Body of pancreas (tissue), 4 donors: ENCODE results near the gene KLK6. TPM values are rescaled to one million over a fixed set of nuclear protein-coding genes. Genes with fewer than 3 reads are reported as not detected.

ENCODE experiments used
- ATAC-seq: fragments of 150-250 bp; one replicate; pipeline ENCODE4 v1.9.1; 2016
- DNase-seq, 4 donors: peaks; one replicate each; pipeline ENCODE4 v3.0.0-alpha.2; 2019
- H3K27ac ChIP-seq, 4 donors: fragments of 200-600 bp; sonication (generic); 1 replicate in 3 of 4; 2 replicates in 1 of 4; pipeline versions ENCODE4 v1.5.1 to v1.6.1; 2016 to 2019; ENCODE audit warnings: mild to moderate bottlenecking in 1 of 4, mixed read lengths in 1 of 4, moderate library complexity in 1 of 4
- H3K27me3 ChIP-seq, 2 donors: fragments of 200-600 bp; sonication (generic); one replicate each; pipeline ENCODE4 v1.6.0; 2016; ENCODE audit warnings: mild to moderate bottlenecking in 1 of 2
- H3K36me3 ChIP-seq, 2 donors: fragments of 200-600 bp; sonication (generic); replicated peaks in 1 of 2; 2 replicates each; pipeline ENCODE4 v1.5.1; 2016; ENCODE audit warnings: low read depth in 2 of 2; ENCODE audit not compliant: insufficient read depth in 1 of 2
- H3K4me1 ChIP-seq: fragments of 200-600 bp; sonication (generic); one replicate; pipeline ENCODE4 v1.6.0; 2016
- H3K4me3 ChIP-seq, 2 donors: fragments of 200-600 bp; sonication (generic); 1 replicate in 1 of 2; 2 replicates in 1 of 2; pipeline ENCODE4 v1.5.1; 2016 to 2019
- H3K9me3 ChIP-seq, 3 donors: fragments of 200-600 bp; sonication (generic); 1 replicate in 2 of 3; 2 replicates in 1 of 3; pipeline ENCODE4 v1.5.1; 2016
- POLR2A ChIP-seq, 3 donors: fragments of 450-650 bp; IDR thresholded peaks; one replicate each; pipeline ENCODE4 v1.6.1; 2016; ENCODE audit warnings: antibody characterized with exemption in 3 of 3, mild to moderate bottlenecking in 2 of 3
- WGBS, 2 donors: methylation state at CpG; one replicate each; pipeline ENCODE4 v1.1.5; 2017; 5-methylcytosine and 5-hydroxymethylcytosine counted together
- intact Hi-C: fragments of 100-400 bp; cut with DNase I; formaldehyde crosslinking; loops from one replicate; pipeline ENCODE4 v1.15.1; 2023
- total RNA-seq, 2 donors: library from RNA; depleted of rRNA; stranded (reverse); fragments of >200 nt; gene quantifications; one replicate each; pipeline ENCODE4 v1.1.0, GENCODE V29; 2016
- TF ChIP-seq, protein P1 (sequence below), 7 experiments: fragments of 450-650 bp in 4 of 7; fragments of 200-600 bp in 3 of 7; sonication (generic) in 3 of 7; IDR thresholded peaks; one replicate each; pipeline ENCODE4 v1.5.1; 2016 to 2019; ENCODE audit warnings: antibody characterized with exemption in 7 of 7

The KLK6 gene
- total RNA-seq, 2 donors from 2014 or later, result not detected

- no peak for DNase-seq
- intact Hi-C loops, result no loop called here
- Histone ChIP-seq H3K36me3 (no peaks in the 10 kb centered on the region), H3K4me1 (peaks cover 19% of the 10 kb centered on the region), H3K4me3 (no peak overlapping the region), H3K27me3 (peaks cover 0 to 8% of the 10 kb centered on the region in 2 donors), H3K9me3 (no peaks in the 10 kb centered on the region), H3K27ac (no peak overlapping the region)
- ATAC-seq, result no peak
- 75 to 77% methylated on average over 6 of the region's 6 CpGs for whole genome bisulfite sequencing, 2 donors
- TF ChIP-seq POLR2A (IDR thresholded peaks at IDR 0.05), result no peak
Observed at GRCh38 chr19:51014242-51014641, 44.9 kb upstream of the KLK6 start.

- Histone ChIP-seq H3K4me1 (peaks cover 11% of the 10 kb centered on the region), H3K27ac (no peak overlapping the region), H3K36me3 (no peaks in the 10 kb centered on the region), H3K4me3 (no peak overlapping the region), H3K27me3 (peaks cover 0 to 3% of the 10 kb centered on the region in 2 donors), H3K9me3 (no peaks in the 10 kb centered on the region)
- intact Hi-C loops, result no loop called here
- WGBS, 2 donors, result 49 to 52% methylated on average over 12 of the region's 12 CpGs
- TF ChIP-seq, protein P1, sequence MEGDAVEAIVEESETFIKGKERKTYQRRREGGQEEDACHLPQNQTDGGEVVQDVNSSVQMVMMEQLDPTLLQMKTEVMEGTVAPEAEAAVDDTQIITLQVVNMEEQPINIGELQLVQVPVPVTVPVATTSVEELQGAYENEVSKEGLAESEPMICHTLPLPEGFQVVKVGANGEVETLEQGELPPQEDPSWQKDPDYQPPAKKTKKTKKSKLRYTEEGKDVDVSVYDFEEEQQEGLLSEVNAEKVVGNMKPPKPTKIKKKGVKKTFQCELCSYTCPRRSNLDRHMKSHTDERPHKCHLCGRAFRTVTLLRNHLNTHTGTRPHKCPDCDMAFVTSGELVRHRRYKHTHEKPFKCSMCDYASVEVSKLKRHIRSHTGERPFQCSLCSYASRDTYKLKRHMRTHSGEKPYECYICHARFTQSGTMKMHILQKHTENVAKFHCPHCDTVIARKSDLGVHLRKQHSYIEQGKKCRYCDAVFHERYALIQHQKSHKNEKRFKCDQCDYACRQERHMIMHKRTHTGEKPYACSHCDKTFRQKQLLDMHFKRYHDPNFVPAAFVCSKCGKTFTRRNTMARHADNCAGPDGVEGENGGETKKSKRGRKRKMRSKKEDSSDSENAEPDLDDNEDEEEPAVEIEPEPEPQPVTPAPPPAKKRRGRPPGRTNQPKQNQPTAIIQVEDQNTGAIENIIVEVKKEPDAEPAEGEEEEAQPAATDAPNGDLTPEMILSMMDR (IDR thresholded peaks at IDR 0.05), result no peak
- no peak for TF ChIP-seq POLR2A (IDR thresholded peaks at IDR 0.05)
- ATAC-seq (no peak), DNase-seq (no peak)
Observed at GRCh38 chr19:51012661-51013190, 43.3 kb upstream of the KLK6 start.

DNA sequence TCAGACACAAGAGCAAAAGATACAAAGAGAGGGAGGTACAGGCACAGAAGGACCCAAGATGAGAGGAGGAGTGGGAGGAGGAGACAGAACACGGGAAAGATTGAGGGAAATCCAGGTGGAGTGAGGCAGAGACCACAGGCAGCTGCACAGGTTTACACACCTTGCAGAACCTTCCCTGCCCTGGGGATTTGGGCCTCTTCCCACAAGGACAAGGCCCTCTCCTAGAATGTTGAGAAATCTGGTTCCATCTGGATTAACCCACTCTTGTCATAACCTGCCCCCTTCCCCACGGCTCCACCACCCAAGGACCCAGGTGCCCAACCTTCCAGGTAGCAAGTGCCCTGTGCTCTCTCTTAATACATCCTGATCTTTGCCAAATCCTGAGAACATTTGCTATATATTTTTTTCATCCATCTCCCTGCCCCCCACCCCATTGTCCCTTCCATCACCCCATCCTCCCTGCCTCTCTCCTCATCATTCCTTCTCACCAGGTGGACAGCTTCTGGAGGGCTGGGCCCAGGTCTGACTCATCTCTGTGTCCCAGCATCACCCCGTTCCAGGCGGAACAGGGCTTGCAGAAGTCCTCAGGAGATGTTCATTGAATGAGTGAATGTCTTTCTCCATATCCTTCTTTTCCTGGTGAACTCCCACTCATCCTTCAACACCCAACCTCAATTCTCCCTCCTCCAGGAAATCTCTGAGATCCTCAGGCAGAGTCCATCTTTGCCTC, 40.8 kb upstream of the KLK6 start:
- H3K4me1 ChIP-seq, result no peaks in the 10 kb centered on the region
- no peaks in the 10 kb centered on the region for H3K36me3 ChIP-seq
- TF ChIP-seq, protein P1 (IDR thresholded peaks at IDR 0.05), result no peak
- DNase-seq (no peak), ATAC-seq (no peak)
- intact Hi-C loops, result no loop called here
- 54 to 56% methylated on average over 4 of the region's 4 CpGs for WGBS, 2 donors
- H3K9me3 ChIP-seq, result no peaks in the 10 kb centered on the region
- H3K27me3 ChIP-seq, result peaks cover 0 to 3% of the 10 kb centered on the region in 2 donors
- no peak overlapping the region for H3K27ac ChIP-seq
- no peak overlapping the region for H3K4me3 ChIP-seq

DNA sequence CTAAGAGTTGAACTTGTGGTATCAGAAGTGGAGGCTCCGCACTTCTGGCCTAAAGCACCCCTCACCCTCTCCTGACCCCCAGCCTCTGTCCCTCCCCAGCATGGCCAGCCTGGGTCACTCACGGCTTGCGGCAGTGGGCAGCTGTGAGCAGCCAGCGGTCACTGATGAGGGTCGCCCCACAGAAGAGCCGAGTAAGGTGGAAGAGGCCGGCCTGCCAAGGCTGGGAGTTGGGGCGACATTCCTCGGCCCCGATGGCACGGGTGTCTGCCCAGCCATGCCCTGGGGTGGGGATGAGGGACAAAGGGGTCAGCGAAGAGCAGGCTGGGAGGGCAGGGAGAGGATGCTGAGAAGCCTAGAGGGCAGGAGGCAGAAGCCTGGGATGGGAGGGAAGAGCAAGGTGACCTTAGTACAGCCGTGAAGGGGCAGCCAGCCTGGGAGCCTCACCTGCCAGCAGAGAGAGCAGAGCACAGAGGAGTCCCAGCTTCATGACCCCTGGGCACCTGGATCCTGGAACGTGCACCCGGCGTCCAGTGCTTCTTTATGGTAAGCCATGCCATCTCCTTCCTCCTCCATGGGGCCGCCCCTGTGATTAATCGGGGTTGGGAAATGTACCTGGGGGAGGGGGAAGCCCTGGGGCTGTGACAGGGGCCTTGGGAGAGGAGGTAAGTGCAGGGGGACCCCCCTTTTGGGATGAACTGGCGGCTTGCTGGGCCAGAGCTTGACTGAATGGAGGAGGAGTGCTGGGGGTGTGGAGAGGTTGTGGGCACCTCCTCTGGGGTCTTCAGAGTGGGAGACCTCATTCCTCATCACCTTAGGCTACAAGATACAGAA, 39.9 kb upstream of the KLK6 start:
- TF ChIP-seq POLR2A (IDR thresholded peaks at IDR 0.05), result no peak
- TF ChIP-seq, protein P1 (IDR thresholded peaks at IDR 0.05), result no peak
- H3K4me1 ChIP-seq, result no peaks in the 10 kb centered on the region
- intact Hi-C loops, result no loop called here
- no peak overlapping the region for H3K4me3 ChIP-seq
- WGBS, 2 donors, result 42 to 59% methylated on average over 6 to 19 of the region's 19 CpGs
- ATAC-seq, result no peak
- H3K27me3 ChIP-seq, result peaks cover 0 to 1% of the 10 kb centered on the region in 2 donors
- H3K36me3 ChIP-seq, result no peaks in the 10 kb centered on the region
- no peak for DNase-seq
- no peak overlapping the region for H3K27ac ChIP-seq
- no peaks in the 10 kb centered on the region for H3K9me3 ChIP-seq

DNA sequence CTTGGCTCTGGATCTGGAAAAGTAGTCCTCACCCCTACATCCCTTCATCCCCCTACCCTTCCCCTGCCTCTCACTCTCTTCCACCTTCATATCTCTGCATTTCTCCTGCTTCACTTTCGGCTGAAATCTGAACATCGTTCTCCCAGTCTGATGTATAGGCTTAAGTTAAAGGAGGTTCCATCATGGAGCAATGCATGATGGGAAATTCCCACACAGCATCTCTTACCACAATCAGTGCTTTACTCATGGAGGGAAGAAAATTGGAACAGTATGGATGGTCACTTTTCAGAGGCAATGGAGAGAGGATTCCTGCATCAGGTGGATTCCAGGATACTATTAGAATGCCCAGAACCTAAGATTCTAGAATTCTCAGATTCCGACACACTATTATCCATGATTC, 38.1 kb upstream of the KLK6 start:
- Histone ChIP-seq H3K4me1 (no peaks in the 10 kb centered on the region), H3K36me3 (no peaks in the 10 kb centered on the region), H3K27me3 (no peaks in the 10 kb centered on the region), H3K9me3 (no peaks in the 10 kb centered on the region), H3K27ac (no peak overlapping the region), H3K4me3 (no peak overlapping the region)
- TF ChIP-seq, protein P1 (IDR thresholded peaks at IDR 0.05), result no peak
- TF ChIP-seq POLR2A (IDR thresholded peaks at IDR 0.05), result no peak
- ATAC-seq (no peak), DNase-seq (no peak)
- intact Hi-C loops, result no loop called here
- WGBS, 2 donors, result 60 to 63% methylated on average over 3 of the region's 3 CpGs
